Glutamatergic neuron (in vitro differentiated cells): ENCODE measurements around the gene FDXR. TPM values are rescaled to one million over a fixed set of nuclear protein-coding genes. Genes with fewer than 3 reads are reported as not detected.

Experiments used
- DNase-seq: peaks from one replicate; pipeline ENCODE4 v3.0.0; 2022
- H3K27ac Mint-ChIP-seq: one replicate; pipeline ENCODE4 v1.8.0; 2020; ENCODE audit warnings: mild to moderate bottlenecking, mixed read lengths, inconsistent platforms; ENCODE audit not compliant: unreplicated experiment
- H3K27me3 Mint-ChIP-seq: one replicate; pipeline ENCODE4 v1.8.0; 2020; ENCODE audit warnings: mild to moderate bottlenecking, moderate library complexity, mixed read lengths, inconsistent platforms; ENCODE audit not compliant: unreplicated experiment
- H3K36me3 Mint-ChIP-seq: one replicate; pipeline ENCODE4 v1.8.0; 2020; ENCODE audit warnings: mild to moderate bottlenecking, mixed read lengths, inconsistent platforms; ENCODE audit not compliant: unreplicated experiment
- H3K4me1 Mint-ChIP-seq: one replicate; pipeline ENCODE4 v1.8.0; 2020; ENCODE audit warnings: mild to moderate bottlenecking, low read depth, mixed read lengths, inconsistent platforms; ENCODE audit not compliant: unreplicated experiment
- H3K4me3 Mint-ChIP-seq: one replicate; pipeline ENCODE4 v1.8.0; 2020; ENCODE audit warnings: mild to moderate bottlenecking, mixed read lengths, inconsistent platforms; ENCODE audit not compliant: unreplicated experiment
- H3K9me3 Mint-ChIP-seq: one replicate; pipeline ENCODE4 v1.8.0; 2020; ENCODE audit warnings: mild to moderate bottlenecking, moderate library complexity, mixed read lengths, inconsistent platforms; ENCODE audit not compliant: unreplicated experiment
- CTCF ChIP-seq: fragments of 200-600 bp; sonication (generic); IDR thresholded peaks from one replicate; pipeline ENCODE4 v1.5.0; 2021; ENCODE audit not compliant: partially characterized antibody, unreplicated experiment
- total RNA-seq: library from RNA; stranded (reverse); fragmentation: NEBNext Ultra II Directional; extraction: Animal tissue kit (Norgen Biotek cat#: 25700); gene quantifications from one replicate; pipeline ENCODE4 v1.2.1, GENCODE V29; 2021; ENCODE audit not compliant: unreplicated experiment

The FDXR gene
- total RNA-seq, 1 donor from 2014 or later, result 12.1 TPM

GRCh38 chr17:74848656-74849399 lies 24.0 kb downstream of the FDXR start:
- Mint-ChIP-seq H3K27ac (no peak overlapping the region), H3K4me1 (peaks cover 2% of the 10 kb centered on the region), H3K27me3 (peaks cover 21% of the 10 kb centered on the region), H3K36me3 (peaks cover 6% of the 10 kb centered on the region), H3K4me3 (no peak overlapping the region), H3K9me3 (peaks cover 9% of the 10 kb centered on the region)
- TF ChIP-seq CTCF, result no peak
- no peak for DNase-seq

- H3K27ac Mint-ChIP-seq, result no peak overlapping the region
- H3K9me3 Mint-ChIP-seq, result peaks cover 6% of the 10 kb centered on the region
- no peak overlapping the region for H3K4me3 Mint-ChIP-seq
- no peak for TF ChIP-seq CTCF
- no peak for DNase-seq
- peaks cover 2% of the 10 kb centered on the region for H3K4me1 Mint-ChIP-seq
- H3K27me3 Mint-ChIP-seq, result peaks cover 16% of the 10 kb centered on the region
- peaks cover 6% of the 10 kb centered on the region for H3K36me3 Mint-ChIP-seq
Observed at GRCh38 chr17:74846621-74847020, 26.2 kb downstream of the FDXR start.

- no peak for DNase-seq
- Mint-ChIP-seq H3K36me3 (peaks cover under 1% of the 10 kb centered on the region), H3K27ac (no peak overlapping the region), H3K4me1 (peaks cover 11% of the 10 kb centered on the region), H3K9me3 (peaks cover 2% of the 10 kb centered on the region), H3K4me3 (no peak overlapping the region), H3K27me3 (peaks cover 10% of the 10 kb centered on the region)
- no peak for TF ChIP-seq CTCF
Observed at GRCh38 chr17:74843352-74843627, 29.5 kb downstream of the FDXR start.

- Mint-ChIP-seq H3K36me3 (peaks cover 3% of the 10 kb centered on the region), H3K27ac (no peak overlapping the region), H3K9me3 (peaks cover 2% of the 10 kb centered on the region), H3K4me3 (no peak overlapping the region), H3K27me3 (peaks cover 10% of the 10 kb centered on the region), H3K4me1 (peaks cover 11% of the 10 kb centered on the region)
- DNase-seq, result peak; percentile 85
- peak; percentile 72 for TF ChIP-seq CTCF
Observed at GRCh38 chr17:74842599-74843351, 30.0 kb downstream of the FDXR start.

GRCh38 chr17:74842146-74842598 lies 30.6 kb downstream of the FDXR start:
- H3K9me3 Mint-ChIP-seq, result peaks cover 2% of the 10 kb centered on the region
- no peak overlapping the region for H3K4me3 Mint-ChIP-seq
- peaks cover 3% of the 10 kb centered on the region for H3K36me3 Mint-ChIP-seq
- H3K27ac Mint-ChIP-seq, result no peak overlapping the region
- no peak for TF ChIP-seq CTCF
- peaks cover 10% of the 10 kb centered on the region for H3K27me3 Mint-ChIP-seq
- peaks cover 11% of the 10 kb centered on the region for H3K4me1 Mint-ChIP-seq
- no peak for DNase-seq
